Osteocyte (in vitro differentiated cells): ENCODE results near the gene DDI2. TPM values are rescaled to one million over a fixed set of nuclear protein-coding genes. Genes with fewer than 3 reads are reported as not detected.

Experiments used
- DNase-seq: peaks from one replicate; pipeline ENCODE4 v3.0.0; 2021; ENCODE audit warnings: mixed read lengths; ENCODE audit not compliant: unreplicated experiment; ENCODE audit errors: extremely low spot score
- H3K27ac Mint-ChIP-seq: one replicate; pipeline ENCODE4 v1.8.0; 2021; ENCODE audit warnings: mild to moderate bottlenecking, mixed read lengths; ENCODE audit not compliant: unreplicated experiment
- H3K27me3 Mint-ChIP-seq: one replicate; pipeline ENCODE4 v1.8.0; 2021; ENCODE audit warnings: mixed read lengths; ENCODE audit not compliant: unreplicated experiment
- H3K36me3 Mint-ChIP-seq: one replicate; pipeline ENCODE4 v1.8.0; 2021; ENCODE audit warnings: mixed read lengths; ENCODE audit not compliant: unreplicated experiment
- H3K4me1 Mint-ChIP-seq: one replicate; pipeline ENCODE4 v1.8.0; 2021; ENCODE audit warnings: mixed read lengths; ENCODE audit not compliant: unreplicated experiment
- H3K4me3 Mint-ChIP-seq: one replicate; pipeline ENCODE4 v1.8.0; 2021; ENCODE audit warnings: mild to moderate bottlenecking, moderate library complexity, mixed read lengths; ENCODE audit not compliant: unreplicated experiment
- H3K9me3 Mint-ChIP-seq: one replicate; pipeline ENCODE4 v1.8.0; 2021; ENCODE audit warnings: mixed read lengths; ENCODE audit not compliant: unreplicated experiment
- total RNA-seq: library from RNA; stranded (reverse); gene quantifications from 2 replicates; pipeline ENCODE4 v1.2.1, GENCODE V29; 2021
- TF ChIP-seq, protein P1 (sequence below): fragments of 200-600 bp; sonication (generic); IDR thresholded peaks from 2 replicates; pipeline ENCODE4 v1.5.0; 2021; ENCODE audit warnings: antibody characterized with exemption, mild to moderate bottlenecking, moderate library complexity

Gene DDI2
- total RNA-seq, 1 donor from 2014 or later: 23.4 TPM

DNA sequence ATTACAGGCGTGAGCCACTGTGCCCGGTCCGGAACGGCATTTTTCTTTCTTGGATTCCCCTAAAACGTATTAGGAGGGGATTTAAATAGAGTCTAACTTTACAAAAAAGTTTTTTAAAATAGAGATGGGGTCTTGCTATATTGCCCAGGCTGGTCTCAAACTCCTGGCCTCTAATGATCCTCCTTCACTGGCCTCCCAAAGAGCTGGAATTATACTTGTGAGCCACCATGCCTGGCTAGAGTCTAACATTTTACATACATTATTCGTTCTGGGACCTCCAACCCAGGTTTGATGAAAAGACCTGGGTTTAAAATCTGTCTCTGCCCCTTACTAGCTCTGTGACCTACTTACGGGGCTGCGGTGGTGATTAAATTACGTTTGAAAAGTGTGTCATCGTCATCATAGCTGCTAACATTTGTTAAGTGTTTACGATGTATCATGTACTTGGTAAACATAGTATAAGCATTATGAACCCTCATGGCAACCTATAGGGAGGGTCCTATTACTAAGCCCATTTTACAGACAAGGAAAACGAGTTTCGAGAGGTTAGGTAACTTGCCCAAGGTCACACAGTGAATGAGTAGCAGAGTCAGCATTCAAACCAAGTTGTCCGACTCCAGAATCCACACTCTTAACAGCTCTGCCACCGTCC is 91.4 kb downstream of the DDI2 start:
- Mint-ChIP-seq H3K27ac (no peak overlapping the region), H3K4me1 (peaks cover 15% of the 10 kb centered on the region), H3K4me3 (no peak overlapping the region), H3K9me3 (no peaks in the 10 kb centered on the region), H3K27me3 (no peaks in the 10 kb centered on the region), H3K36me3 (peaks cover 6% of the 10 kb centered on the region)
- DNase-seq: no peak
- TF ChIP-seq, protein P1, sequence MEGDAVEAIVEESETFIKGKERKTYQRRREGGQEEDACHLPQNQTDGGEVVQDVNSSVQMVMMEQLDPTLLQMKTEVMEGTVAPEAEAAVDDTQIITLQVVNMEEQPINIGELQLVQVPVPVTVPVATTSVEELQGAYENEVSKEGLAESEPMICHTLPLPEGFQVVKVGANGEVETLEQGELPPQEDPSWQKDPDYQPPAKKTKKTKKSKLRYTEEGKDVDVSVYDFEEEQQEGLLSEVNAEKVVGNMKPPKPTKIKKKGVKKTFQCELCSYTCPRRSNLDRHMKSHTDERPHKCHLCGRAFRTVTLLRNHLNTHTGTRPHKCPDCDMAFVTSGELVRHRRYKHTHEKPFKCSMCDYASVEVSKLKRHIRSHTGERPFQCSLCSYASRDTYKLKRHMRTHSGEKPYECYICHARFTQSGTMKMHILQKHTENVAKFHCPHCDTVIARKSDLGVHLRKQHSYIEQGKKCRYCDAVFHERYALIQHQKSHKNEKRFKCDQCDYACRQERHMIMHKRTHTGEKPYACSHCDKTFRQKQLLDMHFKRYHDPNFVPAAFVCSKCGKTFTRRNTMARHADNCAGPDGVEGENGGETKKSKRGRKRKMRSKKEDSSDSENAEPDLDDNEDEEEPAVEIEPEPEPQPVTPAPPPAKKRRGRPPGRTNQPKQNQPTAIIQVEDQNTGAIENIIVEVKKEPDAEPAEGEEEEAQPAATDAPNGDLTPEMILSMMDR: no peak

DNA sequence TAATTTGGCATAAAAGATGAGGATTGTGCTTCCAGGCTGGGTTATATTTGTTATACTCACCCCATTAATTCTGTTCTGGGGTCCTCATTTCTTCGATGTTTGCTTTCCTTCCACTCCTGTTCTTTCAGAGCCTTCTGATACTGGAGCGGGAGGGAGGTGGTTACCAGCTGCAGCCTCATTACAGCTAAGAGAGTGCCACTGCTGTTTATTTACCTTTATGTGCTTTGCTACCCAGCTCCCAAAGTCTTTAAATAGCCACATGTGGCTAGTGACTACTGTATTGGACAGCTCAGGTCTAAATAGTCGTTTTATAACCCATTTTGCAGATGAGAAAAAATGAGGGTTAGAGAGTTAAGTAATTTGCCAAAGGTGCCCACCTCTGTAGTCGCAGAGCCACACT is 92.0 kb downstream of the DDI2 start:
- no peak for DNase-seq
- peaks cover 8% of the 10 kb centered on the region for H3K36me3 Mint-ChIP-seq
- H3K9me3 Mint-ChIP-seq: no peaks in the 10 kb centered on the region
- H3K27me3 Mint-ChIP-seq: no peaks in the 10 kb centered on the region
- no peak overlapping the region for H3K4me3 Mint-ChIP-seq
- no peak overlapping the region for H3K27ac Mint-ChIP-seq
- TF ChIP-seq, protein P1: no peak
- peaks cover 12% of the 10 kb centered on the region for H3K4me1 Mint-ChIP-seq

DNA sequence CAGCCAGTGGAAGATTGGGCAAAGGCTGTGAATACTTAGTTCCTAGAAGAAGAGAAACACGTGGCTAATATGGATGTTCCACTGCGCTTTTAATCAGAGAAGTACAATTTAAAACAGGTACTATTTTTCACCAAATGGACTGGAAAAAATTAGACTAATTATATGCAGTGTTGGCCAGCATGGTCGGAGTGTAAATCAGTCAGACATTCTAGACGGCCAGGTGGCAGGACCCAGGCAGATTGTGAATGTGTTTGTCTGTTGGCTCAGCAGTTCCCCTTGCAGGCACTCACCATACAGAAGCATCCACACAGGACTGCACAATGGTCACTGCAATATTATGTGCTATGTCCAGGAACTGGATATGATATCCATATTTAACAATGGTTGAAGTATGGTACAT is 94.9 kb downstream of the DDI2 start:
- H3K9me3 Mint-ChIP-seq: no peaks in the 10 kb centered on the region
- no peaks in the 10 kb centered on the region for H3K27me3 Mint-ChIP-seq
- DNase-seq: no peak
- no peak overlapping the region for H3K27ac Mint-ChIP-seq
- H3K36me3 Mint-ChIP-seq: peaks cover 7% of the 10 kb centered on the region
- TF ChIP-seq, protein P1: no peak
- H3K4me1 Mint-ChIP-seq: peaks cover 15% of the 10 kb centered on the region
- H3K4me3 Mint-ChIP-seq: no peak overlapping the region

DNA sequence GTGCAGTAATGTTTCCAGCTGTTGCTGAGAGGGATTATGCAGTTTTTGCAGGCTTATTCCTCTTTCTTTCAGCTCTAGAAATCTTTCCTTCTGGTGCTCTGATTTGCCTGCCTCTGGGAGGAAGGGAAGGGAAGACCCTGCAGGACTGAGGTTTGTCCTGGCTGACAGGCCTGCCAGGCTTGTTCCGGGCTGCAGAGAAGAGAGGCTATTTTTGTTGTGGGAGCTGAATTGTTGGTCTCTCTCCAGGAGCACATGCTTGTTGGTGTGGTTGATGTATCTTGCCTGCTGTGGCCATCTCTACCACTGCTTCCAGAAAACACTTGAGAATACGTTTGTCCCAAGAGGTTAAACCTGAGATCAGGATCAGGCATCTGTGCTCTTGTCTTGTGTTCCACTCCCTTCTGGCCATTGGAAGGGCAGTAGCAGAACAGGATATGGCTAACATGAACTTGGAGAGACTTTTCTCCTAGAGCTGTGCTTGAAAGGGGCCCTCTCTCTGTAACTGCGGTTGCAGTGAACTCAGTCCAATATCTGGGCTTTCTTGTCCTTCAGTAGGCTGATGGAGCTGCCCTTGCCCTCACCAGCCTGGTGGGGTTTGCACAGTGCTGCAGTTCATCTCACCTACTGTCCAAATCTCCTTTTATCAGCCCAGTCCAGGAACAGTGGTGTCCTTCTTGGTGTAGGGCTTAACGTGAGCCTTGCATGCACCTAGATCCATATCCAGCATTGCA is 97.3 kb downstream of the DDI2 start:
- no peak for DNase-seq
- H3K9me3 Mint-ChIP-seq: no peaks in the 10 kb centered on the region
- H3K27me3 Mint-ChIP-seq: no peaks in the 10 kb centered on the region
- peaks cover 15% of the 10 kb centered on the region for H3K36me3 Mint-ChIP-seq
- H3K27ac Mint-ChIP-seq: peak overlapping the region; percentile 62
- H3K4me3 Mint-ChIP-seq: no peak overlapping the region
- TF ChIP-seq, protein P1: no peak
- peaks cover 14% of the 10 kb centered on the region for H3K4me1 Mint-ChIP-seq

DNA sequence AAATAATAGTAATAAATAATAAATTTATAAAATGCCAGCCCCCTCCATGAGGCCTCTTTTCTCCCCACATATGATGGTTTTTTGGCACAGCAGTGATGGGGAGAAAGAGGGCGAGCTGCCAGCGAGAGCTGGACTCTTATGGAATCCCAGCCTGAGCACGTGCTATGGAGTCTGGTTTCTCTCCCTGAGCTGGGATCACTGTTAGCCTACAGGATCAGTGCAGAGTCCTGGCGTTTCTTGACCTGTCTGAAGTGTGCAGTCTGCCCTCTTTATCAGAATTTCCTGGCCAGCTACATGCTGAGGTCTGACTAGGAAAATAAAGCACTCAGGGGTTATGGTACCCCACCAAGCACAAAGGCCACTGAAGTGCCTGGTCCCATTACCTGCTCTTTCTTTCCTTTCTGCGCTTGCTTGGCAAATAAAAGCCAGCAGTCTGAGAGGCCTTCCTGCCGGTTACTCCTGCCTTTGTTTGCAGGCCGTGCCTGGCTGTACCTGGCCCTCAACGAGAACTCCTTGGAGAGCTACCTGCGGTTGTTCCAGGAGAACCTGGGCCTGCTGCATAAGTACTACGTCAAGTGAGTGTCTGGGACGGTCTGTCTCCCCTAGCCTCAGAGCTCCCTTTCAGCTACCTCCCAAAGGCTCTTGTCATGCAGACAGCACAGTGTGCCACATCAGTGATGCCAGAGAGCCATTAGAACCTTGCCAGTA is 100.3 kb downstream of the DDI2 start:
- TF ChIP-seq, protein P1: no peak
- no peaks in the 10 kb centered on the region for H3K27me3 Mint-ChIP-seq
- H3K4me1 Mint-ChIP-seq: peaks cover 15% of the 10 kb centered on the region
- H3K9me3 Mint-ChIP-seq: no peaks in the 10 kb centered on the region
- H3K27ac Mint-ChIP-seq: no peak overlapping the region
- no peak overlapping the region for H3K4me3 Mint-ChIP-seq
- H3K36me3 Mint-ChIP-seq: peaks cover 18% of the 10 kb centered on the region
- DNase-seq: no peak
